DOHH2 (cell line): Measurements from ENCODE around the gene ZNF385B.

ENCODE experiments used
- H3F3A ChIP-seq: fragments of 200-600 bp; sonication (generic), shearing (Covaris generic); 2 replicates; pipeline ENCODE4 v1.6.0; 2016; ENCODE audit warnings: antibody characterized with exemption, mild to moderate bottlenecking; ENCODE audit not compliant: control insufficient read depth, insufficient read depth
- H3K27ac ChIP-seq: fragments of 200-600 bp; sonication (generic); 2 replicates; pipeline ENCODE4 v1.5.1; 2014; ENCODE audit warnings: low read depth, mild to moderate bottlenecking, low read length, moderate library complexity
- H3K27me3 ChIP-seq: fragments of 200-600 bp; sonication (generic); 2 replicates; pipeline ENCODE4 v1.6.1; 2014; ENCODE audit warnings: mild to moderate bottlenecking, low read length, mixed read lengths; ENCODE audit not compliant: control insufficient read depth
- H3K36me3 ChIP-seq: fragments of 200-600 bp; sonication (generic); 2 replicates; pipeline ENCODE4 v1.6.1; 2014; ENCODE audit warnings: mild to moderate bottlenecking, low read length, moderate library complexity, mixed read lengths; ENCODE audit not compliant: control insufficient read depth
- H3K4me1 ChIP-seq: fragments of 200-600 bp; sonication (generic); 2 replicates; pipeline ENCODE4 v1.6.1; 2014; ENCODE audit warnings: mild to moderate bottlenecking, low read length, mixed read lengths; ENCODE audit not compliant: control insufficient read depth
- H3K4me2 ChIP-seq: fragments of 200-600 bp; sonication (generic); 2 replicates; pipeline ENCODE4 v1.6.0; 2014; ENCODE audit warnings: mild to moderate bottlenecking, low read length, moderate library complexity
- H3K4me3 ChIP-seq: fragments of 200-600 bp; sonication (generic); 2 replicates; pipeline ENCODE4 v1.5.1; 2014; ENCODE audit warnings: mild to moderate bottlenecking, low read length, mixed read lengths
- H3K79me2 ChIP-seq: fragments of 200-600 bp; sonication (generic); 2 replicates; pipeline ENCODE4 v1.6.1; 2014; ENCODE audit warnings: mild to moderate bottlenecking, low read length, mixed read lengths; ENCODE audit not compliant: control insufficient read depth
- H3K9me2 ChIP-seq: fragments of 200-600 bp; sonication (generic); replicated peaks from 2 replicates; pipeline ENCODE4 v1.6.1; 2014; ENCODE audit warnings: mild to moderate bottlenecking, low read length, mixed read lengths; ENCODE audit not compliant: control insufficient read depth
- H3K9me3 ChIP-seq: fragments of 200-600 bp; sonication (generic); 2 replicates; pipeline ENCODE4 v1.6.1; 2014; ENCODE audit warnings: antibody characterized with exemption, low read length, mixed read lengths; ENCODE audit not compliant: control insufficient read depth, insufficient read depth
- H4K20me1 ChIP-seq: fragments of 200-600 bp; sonication (generic); 2 replicates; pipeline ENCODE4 v1.6.0; 2014; ENCODE audit warnings: low read depth, mild to moderate bottlenecking, antibody characterized with exemption, low read length, moderate library complexity; ENCODE audit not compliant: control insufficient read depth, insufficient read depth
- CTCF ChIP-seq: fragments of 200-600 bp; sonication (generic); IDR thresholded peaks from one replicate; pipeline ENCODE4 v1.5.1; 2014; ENCODE audit warnings: antibody characterized with exemption, mild to moderate bottlenecking, low read depth, low read length; ENCODE audit not compliant: poor library complexity, severe bottlenecking
- EZH2phosphoT487 ChIP-seq: fragments of 200-600 bp; sonication (generic); IDR thresholded peaks from 2 replicates; pipeline ENCODE4 v1.6.1; 2017; ENCODE audit warnings: borderline replicate concordance, mild to moderate bottlenecking, antibody characterized with exemption, low read length, moderate library complexity, mixed read lengths

Gene ZNF385B

GRCh38 chr2:179745635-179746256 is 115.7 kb downstream of the ZNF385B start:
- Histone ChIP-seq H3K4me1 (no peaks in the 10 kb centered on the region), H3K9me3 (no peaks in the 10 kb centered on the region), H3K4me2 (no peak overlapping the region), H3K27me3 (no peaks in the 10 kb centered on the region), H3K36me3 (no peaks in the 10 kb centered on the region), H4K20me1 (no peaks in the 10 kb centered on the region), H3K27ac (no peak overlapping the region), H3K4me3 (no peak overlapping the region), H3K9me2 (no peaks in the 10 kb centered on the region), H3F3A (no peaks in the 10 kb centered on the region), H3K79me2 (no peaks in the 10 kb centered on the region)
- TF ChIP-seq EZH2phosphoT487 (no peak), CTCF (no peak)

GRCh38 chr2:179744401-179744800 is 117.0 kb downstream of the ZNF385B start:
- no peaks in the 10 kb centered on the region for H3K4me1 ChIP-seq
- H3K36me3 ChIP-seq = no peaks in the 10 kb centered on the region
- no peak overlapping the region for H3K4me3 ChIP-seq
- no peaks in the 10 kb centered on the region for H4K20me1 ChIP-seq
- H3F3A ChIP-seq = no peaks in the 10 kb centered on the region
- H3K27me3 ChIP-seq = no peaks in the 10 kb centered on the region
- no peaks in the 10 kb centered on the region for H3K79me2 ChIP-seq
- no peaks in the 10 kb centered on the region for H3K9me3 ChIP-seq
- no peak overlapping the region for H3K4me2 ChIP-seq
- no peak for TF ChIP-seq EZH2phosphoT487
- TF ChIP-seq CTCF = no peak
- H3K27ac ChIP-seq = no peak overlapping the region
- no peaks in the 10 kb centered on the region for H3K9me2 ChIP-seq

DNA sequence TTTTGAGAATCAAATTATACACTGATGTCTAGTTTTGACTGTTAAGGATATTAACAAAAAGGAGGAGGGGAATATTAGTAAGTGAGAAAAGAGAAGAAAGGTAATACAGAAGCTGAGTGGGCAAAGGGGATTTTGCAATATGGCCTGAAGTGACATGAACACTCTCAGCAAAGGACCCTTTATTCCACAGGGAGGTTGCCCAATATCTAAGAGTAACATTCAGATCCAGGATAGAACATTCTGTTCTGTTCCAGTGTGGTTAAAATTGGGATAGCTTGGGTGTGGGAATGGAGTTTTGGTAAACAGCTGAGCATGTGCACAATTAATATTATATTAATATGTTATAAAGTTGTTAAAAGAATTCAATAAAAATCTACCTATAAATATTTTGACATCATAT is 120.1 kb downstream of the ZNF385B start:
- Histone ChIP-seq H3K4me2 (no peak overlapping the region), H3K36me3 (no peaks in the 10 kb centered on the region), H3K9me2 (no peaks in the 10 kb centered on the region), H4K20me1 (no peaks in the 10 kb centered on the region), H3K27me3 (no peaks in the 10 kb centered on the region), H3K27ac (no peak overlapping the region), H3K4me3 (no peak overlapping the region), H3K79me2 (no peaks in the 10 kb centered on the region), H3K4me1 (no peaks in the 10 kb centered on the region), H3K9me3 (no peaks in the 10 kb centered on the region), H3F3A (no peaks in the 10 kb centered on the region)
- TF ChIP-seq EZH2phosphoT487 = no peak
- no peak for TF ChIP-seq CTCF

- Histone ChIP-seq H4K20me1 (no peaks in the 10 kb centered on the region), H3K36me3 (no peaks in the 10 kb centered on the region), H3K4me2 (no peak overlapping the region), H3K4me1 (no peaks in the 10 kb centered on the region), H3K27ac (no peak overlapping the region), H3F3A (no peaks in the 10 kb centered on the region), H3K27me3 (no peaks in the 10 kb centered on the region), H3K9me2 (no peaks in the 10 kb centered on the region), H3K9me3 (no peaks in the 10 kb centered on the region), H3K4me3 (no peak overlapping the region), H3K79me2 (no peaks in the 10 kb centered on the region)
- TF ChIP-seq EZH2phosphoT487 (no peak), CTCF (no peak)
Measured at GRCh38 chr2:179729966-179730365, 131.4 kb downstream of the ZNF385B start.
